Upper lobe of left lung (tissue), 6 donors: ENCODE measurements around the gene PLCH2. TPM values are rescaled to one million over a fixed set of nuclear protein-coding genes. Genes with fewer than 3 reads are reported as not detected.

Experiments
- ATAC-seq, 2 donors: fragments of 200-7000 bp; cut with Tn5 transposase; one replicate each; pipeline ENCODE4 v1.9.1; 2022; ENCODE audit warnings: mild to moderate bottlenecking in 2 of 2, moderate library complexity in 2 of 2; ENCODE audit not compliant: low FRiP score in 2 of 2
- DNase-seq, 2 donors: peaks; one replicate each; pipeline ENCODE4 v3.0.0-alpha.2; 2019 to 2020
- H3K27ac ChIP-seq, 4 donors: fragments of 200-600 bp; sonication (generic); one replicate each; pipeline ENCODE4 v1.5.1; 2016 to 2019
- H3K27me3 ChIP-seq, 4 donors: fragments of 200-600 bp; sonication (generic); one replicate each; pipeline ENCODE4 v1.5.1; 2017 to 2019
- H3K36me3 ChIP-seq, 4 donors: fragments of 200-600 bp; sonication (generic); one replicate each; pipeline ENCODE4 v1.5.1; 2016 to 2019
- H3K4me1 ChIP-seq, 4 donors: fragments of 200-600 bp; sonication (generic); one replicate each; pipeline ENCODE4 v1.5.1; 2018 to 2019
- H3K4me3 ChIP-seq, 4 donors: fragments of 200-600 bp; sonication (generic); one replicate each; pipeline ENCODE4 v1.5.1; 2017 to 2019; ENCODE audit warnings: mild to moderate bottlenecking in 2 of 4, moderate library complexity in 1 of 4
- H3K9me3 ChIP-seq, 4 donors: fragments of 200-600 bp; sonication (generic); one replicate each; pipeline ENCODE4 v1.5.1; 2018 to 2019
- EP300 ChIP-seq, 4 donors: sonication (generic); formaldehyde crosslinking; IDR thresholded peaks; one replicate each; pipeline ENCODE4 v1.5.1; 2017; ENCODE audit warnings: antibody characterized with exemption in 4 of 4, control low read depth in 2 of 4
- POLR2A ChIP-seq, 4 donors: fragments of 450-650 bp; IDR thresholded peaks; one replicate each; pipeline ENCODE4 v1.5.1; 2016 to 2017; ENCODE audit warnings: antibody characterized with exemption in 4 of 4, mild to moderate bottlenecking in 2 of 4
- POLR2AphosphoS5 ChIP-seq, 2 donors: sonication (generic); formaldehyde crosslinking; IDR thresholded peaks; one replicate each; pipeline ENCODE4 v1.5.1; 2017; ENCODE audit warnings: antibody characterized with exemption in 2 of 2
- WGBS, 2 donors: methylation state at CpG; one replicate each; pipeline ENCODE4 v1.1.5; 2017 to 2018; 5-methylcytosine and 5-hydroxymethylcytosine counted together
- total RNA-seq, 6 donors: library from RNA; depleted of rRNA in 4 of 6; stranded (reverse); fragments of >200 nt in 4 of 6; gene quantifications; one replicate each; pipeline versions ENCODE4 v1.1.0 to v1.2.1, GENCODE V29; 2016 to 2021
- TF ChIP-seq, protein P1 (sequence below), 6 experiments: fragments of 450-650 bp in 4 of 6; fragments of 200-600 bp in 2 of 6; sonication (generic) in 2 of 6; IDR thresholded peaks; one replicate each; pipeline ENCODE4 v1.5.1; 2016 to 2019; ENCODE audit warnings: antibody characterized with exemption in 6 of 6
- donor health status: DM: no; HTN: no; CAD: no; lungs with moderate emphysema.
- donor health status: DM: no; HTN: yes; CAD: no; lungs with severe emphysema.

The PLCH2 gene
- total RNA-seq, 6 donors from 2014 or later: 1.5 to 7.3 (median 3.4) TPM

DNA sequence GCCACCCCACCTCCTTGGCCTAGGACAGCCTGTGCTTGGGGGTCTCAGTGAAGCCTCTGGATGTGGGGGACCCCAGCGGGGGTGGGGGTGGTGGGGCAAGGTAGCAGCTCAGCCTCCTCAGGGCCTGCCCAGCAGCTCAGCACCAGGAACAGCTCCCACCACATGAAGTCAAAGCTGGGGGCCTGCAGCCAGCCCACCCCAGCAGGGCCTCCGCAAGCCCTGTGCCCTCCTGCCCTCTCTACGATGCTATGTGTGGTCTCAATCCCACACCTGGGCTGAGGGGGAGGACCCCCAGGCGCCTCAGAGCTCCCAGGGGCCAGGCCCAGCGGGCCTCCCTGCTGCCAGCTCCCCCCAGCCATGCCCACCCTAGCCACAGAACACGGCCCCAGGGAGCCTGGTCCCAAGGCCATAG, 31.7 kb downstream of the PLCH2 start:
- WGBS, 2 donors: 80 to 84% methylated on average over 1 to 6 of the region's 6 CpGs
- no peak for ATAC-seq
- H3K9me3 ChIP-seq: no peaks in the 10 kb centered on the region
- no peak overlapping the region for H3K27ac ChIP-seq
- no peaks in the 10 kb centered on the region for H3K27me3 ChIP-seq
- TF ChIP-seq POLR2AphosphoS5 (IDR thresholded peaks at IDR 0.05) (no peak), POLR2A (IDR thresholded peaks at IDR 0.05) (no peak), EP300 (IDR thresholded peaks at IDR 0.05) (no peak)
- TF ChIP-seq, protein P1, sequence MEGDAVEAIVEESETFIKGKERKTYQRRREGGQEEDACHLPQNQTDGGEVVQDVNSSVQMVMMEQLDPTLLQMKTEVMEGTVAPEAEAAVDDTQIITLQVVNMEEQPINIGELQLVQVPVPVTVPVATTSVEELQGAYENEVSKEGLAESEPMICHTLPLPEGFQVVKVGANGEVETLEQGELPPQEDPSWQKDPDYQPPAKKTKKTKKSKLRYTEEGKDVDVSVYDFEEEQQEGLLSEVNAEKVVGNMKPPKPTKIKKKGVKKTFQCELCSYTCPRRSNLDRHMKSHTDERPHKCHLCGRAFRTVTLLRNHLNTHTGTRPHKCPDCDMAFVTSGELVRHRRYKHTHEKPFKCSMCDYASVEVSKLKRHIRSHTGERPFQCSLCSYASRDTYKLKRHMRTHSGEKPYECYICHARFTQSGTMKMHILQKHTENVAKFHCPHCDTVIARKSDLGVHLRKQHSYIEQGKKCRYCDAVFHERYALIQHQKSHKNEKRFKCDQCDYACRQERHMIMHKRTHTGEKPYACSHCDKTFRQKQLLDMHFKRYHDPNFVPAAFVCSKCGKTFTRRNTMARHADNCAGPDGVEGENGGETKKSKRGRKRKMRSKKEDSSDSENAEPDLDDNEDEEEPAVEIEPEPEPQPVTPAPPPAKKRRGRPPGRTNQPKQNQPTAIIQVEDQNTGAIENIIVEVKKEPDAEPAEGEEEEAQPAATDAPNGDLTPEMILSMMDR (IDR thresholded peaks at IDR 0.05): no peak
- peak in 1 of 2 donors; percentile 58 for DNase-seq
- H3K36me3 ChIP-seq: peaks cover 23 to 56% (median 54%) of the 10 kb centered on the region in 4 donors
- peaks cover 0 to 28% (median 2%) of the 10 kb centered on the region in 4 donors for H3K4me1 ChIP-seq
- H3K4me3 ChIP-seq: no peak overlapping the region

DNA sequence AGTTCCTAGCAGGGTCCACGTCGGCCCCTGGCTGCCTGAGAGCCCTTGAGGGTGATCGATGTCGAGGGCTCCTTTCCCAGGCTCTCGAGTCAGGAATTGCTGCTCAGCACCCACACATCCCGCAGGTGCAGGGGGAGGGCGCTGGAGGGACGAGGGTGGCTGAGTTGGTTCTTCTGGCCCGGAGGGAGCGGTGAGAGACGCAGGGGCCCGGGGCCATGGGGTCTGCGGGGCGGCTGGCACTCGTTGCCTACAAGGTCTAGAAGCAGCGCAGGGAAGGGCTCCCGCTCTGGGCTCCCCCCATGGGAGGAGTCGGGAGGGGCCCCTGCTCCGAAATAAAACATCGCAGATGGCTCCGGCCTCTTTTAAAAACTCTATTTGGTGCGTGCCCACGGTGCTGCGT, 32.1 kb downstream of the PLCH2 start:
- no peak overlapping the region for H3K27ac ChIP-seq
- ATAC-seq: no peak
- TF ChIP-seq POLR2A (IDR thresholded peaks at IDR 0.05) (no peak), POLR2AphosphoS5 (IDR thresholded peaks at IDR 0.05) (no peak), EP300 (IDR thresholded peaks at IDR 0.05) (no peak)
- H3K4me1 ChIP-seq: peaks cover 0 to 28% (median 2%) of the 10 kb centered on the region in 4 donors
- no peaks in the 10 kb centered on the region for H3K27me3 ChIP-seq
- no peak overlapping the region for H3K4me3 ChIP-seq
- DNase-seq: peak in 1 of 2 donors; percentile 80
- H3K9me3 ChIP-seq: no peaks in the 10 kb centered on the region
- WGBS, 2 donors: 84 to 89% methylated on average over 22 to 24 of the region's 24 CpGs
- peaks cover 26 to 61% (median 58%) of the 10 kb centered on the region in 4 donors for H3K36me3 ChIP-seq

DNA sequence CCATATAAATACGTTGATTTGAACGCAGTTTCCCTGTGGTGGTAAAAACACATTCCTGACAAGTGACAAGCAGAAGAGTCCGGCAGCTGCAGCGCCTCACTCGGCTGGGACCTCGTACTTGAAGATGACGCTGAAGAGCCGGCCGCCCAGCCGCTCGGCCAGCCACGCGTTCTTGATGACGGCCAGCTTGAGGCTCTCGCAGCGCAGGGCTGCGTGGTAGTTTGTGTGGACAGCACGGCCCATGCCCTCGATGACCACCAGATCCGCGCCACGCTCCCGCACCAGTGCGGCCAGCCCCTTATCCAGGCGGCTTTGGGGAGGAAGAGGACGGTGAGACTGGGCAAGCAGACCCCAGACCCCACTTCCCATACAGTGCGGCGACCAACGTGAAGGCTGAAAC, 32.7 kb downstream of the PLCH2 start:
- no peak for ATAC-seq
- Histone ChIP-seq H3K27me3 (no peaks in the 10 kb centered on the region), H3K27ac (no peak overlapping the region), H3K4me3 (no peak overlapping the region), H3K4me1 (peaks cover 0 to 25% (median 2%) of the 10 kb centered on the region in 4 donors), H3K9me3 (no peaks in the 10 kb centered on the region), H3K36me3 (peaks cover 31 to 66% (median 64%) of the 10 kb centered on the region in 4 donors)
- TF ChIP-seq POLR2AphosphoS5 (IDR thresholded peaks at IDR 0.05): no peak
- TF ChIP-seq, protein P1 (IDR thresholded peaks at IDR 0.05): no peak
- TF ChIP-seq EP300 (IDR thresholded peaks at IDR 0.05): no peak
- TF ChIP-seq POLR2A (IDR thresholded peaks at IDR 0.05): no peak
- DNase-seq: peak in 1 of 2 donors; percentile 83
- 92 to 95% methylated on average over 26 to 29 of the region's 29 CpGs for WGBS, 2 donors

DNA sequence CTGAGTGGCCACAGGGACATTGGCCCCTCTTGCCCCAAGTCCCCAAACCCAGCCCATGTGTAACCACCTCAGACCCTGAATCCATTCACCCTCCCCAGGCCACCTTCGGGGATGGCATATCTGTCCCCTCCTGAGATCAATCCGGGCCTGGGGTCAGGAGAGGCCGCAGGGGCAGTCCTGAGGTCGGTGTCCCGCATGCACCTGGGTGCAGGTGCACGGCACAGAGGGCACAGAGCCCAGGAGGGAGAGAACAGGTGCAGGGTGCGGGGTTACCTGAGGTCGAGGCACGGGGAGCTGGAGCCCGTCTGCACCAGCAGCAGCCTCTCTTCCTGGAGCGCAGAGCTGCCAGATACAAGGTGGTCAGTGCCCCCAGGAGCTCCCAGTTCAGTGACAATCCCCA, 33.5 kb downstream of the PLCH2 start:
- H3K9me3 ChIP-seq: no peaks in the 10 kb centered on the region
- no peak for TF ChIP-seq EP300 (IDR thresholded peaks at IDR 0.05)
- TF ChIP-seq POLR2A (IDR thresholded peaks at IDR 0.05): no peak
- no peak for TF ChIP-seq POLR2AphosphoS5 (IDR thresholded peaks at IDR 0.05)
- TF ChIP-seq, protein P1 (IDR thresholded peaks at IDR 0.05): no peak
- H3K4me3 ChIP-seq: no peak overlapping the region
- no peaks in the 10 kb centered on the region for H3K27me3 ChIP-seq
- WGBS, 2 donors: 91 to 97% methylated on average over 8 to 11 of the region's 11 CpGs
- peaks cover 0 to 24% (median 0%) of the 10 kb centered on the region in 4 donors for H3K4me1 ChIP-seq
- DNase-seq (peak in 1 of 2 donors; percentile 68), ATAC-seq (no peak)
- H3K27ac ChIP-seq: no peak overlapping the region
- H3K36me3 ChIP-seq: peaks cover 35 to 75% (median 72%) of the 10 kb centered on the region in 4 donors

DNA sequence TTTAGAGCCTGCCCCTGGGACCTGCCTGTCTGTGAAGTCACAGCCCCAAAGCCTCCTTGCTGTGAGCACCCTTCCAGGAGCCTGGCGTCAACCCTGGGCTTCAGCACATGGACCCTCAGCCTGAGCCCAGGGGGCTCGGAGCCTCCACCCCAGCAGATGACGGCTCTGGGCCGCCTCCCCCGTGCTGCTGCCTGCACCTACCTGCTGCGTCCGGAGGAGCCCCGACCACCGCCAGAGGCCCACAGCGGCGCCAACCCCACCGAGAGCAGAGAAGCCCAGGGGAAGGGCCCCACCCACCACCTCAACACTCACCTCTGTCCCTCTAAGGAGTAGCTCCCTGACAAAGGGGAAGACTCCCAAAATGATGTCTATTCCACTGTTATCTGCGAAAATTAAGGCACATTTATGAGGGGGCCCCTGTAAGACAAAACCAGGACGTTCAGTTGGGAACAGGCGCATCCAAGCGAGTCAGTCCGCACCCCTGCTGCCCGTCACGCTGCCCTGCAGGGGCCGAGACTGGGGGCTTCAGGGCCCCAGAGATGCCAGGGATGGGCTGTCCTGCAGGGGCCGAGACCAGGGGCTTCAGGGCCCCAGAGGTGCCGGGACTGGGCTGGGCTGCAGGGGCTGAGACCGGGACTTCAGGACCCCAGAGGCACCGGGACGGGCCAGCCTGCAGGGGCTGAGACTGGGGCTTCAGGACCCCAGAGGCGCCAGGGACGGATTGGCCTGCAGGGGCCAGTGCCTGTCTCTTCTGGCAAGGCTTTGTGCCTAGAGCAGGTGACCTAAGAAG, 34.5 kb downstream of the PLCH2 start:
- Histone ChIP-seq H3K4me3 (no peak overlapping the region), H3K9me3 (no peaks in the 10 kb centered on the region), H3K4me1 (peaks cover 0 to 16% (median 0%) of the 10 kb centered on the region in 4 donors), H3K36me3 (peaks cover 35 to 84% (median 81%) of the 10 kb centered on the region in 4 donors), H3K27me3 (no peaks in the 10 kb centered on the region), H3K27ac (no peak overlapping the region)
- peak in 1 of 2 donors; percentile 73 for DNase-seq
- 92 to 96% methylated on average over 18 to 27 of the region's 27 CpGs for WGBS, 2 donors
- no peak for ATAC-seq
- TF ChIP-seq, protein P1 (IDR thresholded peaks at IDR 0.05): no peak
- TF ChIP-seq EP300 (IDR thresholded peaks at IDR 0.05): no peak
